Fibroblast of pulmonary artery (primary cell): ENCODE results near the gene TMEM107.
"Not testable (repeated sequence)": the region's sequence is repeated elsewhere in the genome, so short reads cannot be mapped to it uniquely, and the experiment has no call there.

Experiments used
- DNase-seq: peaks from one replicate; pipeline ENCODE4 v3.0.0-alpha.2; 2010; ENCODE audit warnings: low read depth
- H3K4me3 ChIP-seq: replicated peaks from 2 replicates; pipeline ENCODE4 v1.5.1; 2011; ENCODE audit warnings: low read depth, mild to moderate bottlenecking, control low read depth, low read length, moderate library complexity
- TF ChIP-seq, protein P1 (sequence below): IDR thresholded peaks from 2 replicates; pipeline ENCODE4 v1.5.1; 2011; ENCODE audit warnings: mild to moderate bottlenecking, control low read depth, low read length, inconsistent platforms; ENCODE audit errors: missing control alignments

TMEM107 gene

DNA sequence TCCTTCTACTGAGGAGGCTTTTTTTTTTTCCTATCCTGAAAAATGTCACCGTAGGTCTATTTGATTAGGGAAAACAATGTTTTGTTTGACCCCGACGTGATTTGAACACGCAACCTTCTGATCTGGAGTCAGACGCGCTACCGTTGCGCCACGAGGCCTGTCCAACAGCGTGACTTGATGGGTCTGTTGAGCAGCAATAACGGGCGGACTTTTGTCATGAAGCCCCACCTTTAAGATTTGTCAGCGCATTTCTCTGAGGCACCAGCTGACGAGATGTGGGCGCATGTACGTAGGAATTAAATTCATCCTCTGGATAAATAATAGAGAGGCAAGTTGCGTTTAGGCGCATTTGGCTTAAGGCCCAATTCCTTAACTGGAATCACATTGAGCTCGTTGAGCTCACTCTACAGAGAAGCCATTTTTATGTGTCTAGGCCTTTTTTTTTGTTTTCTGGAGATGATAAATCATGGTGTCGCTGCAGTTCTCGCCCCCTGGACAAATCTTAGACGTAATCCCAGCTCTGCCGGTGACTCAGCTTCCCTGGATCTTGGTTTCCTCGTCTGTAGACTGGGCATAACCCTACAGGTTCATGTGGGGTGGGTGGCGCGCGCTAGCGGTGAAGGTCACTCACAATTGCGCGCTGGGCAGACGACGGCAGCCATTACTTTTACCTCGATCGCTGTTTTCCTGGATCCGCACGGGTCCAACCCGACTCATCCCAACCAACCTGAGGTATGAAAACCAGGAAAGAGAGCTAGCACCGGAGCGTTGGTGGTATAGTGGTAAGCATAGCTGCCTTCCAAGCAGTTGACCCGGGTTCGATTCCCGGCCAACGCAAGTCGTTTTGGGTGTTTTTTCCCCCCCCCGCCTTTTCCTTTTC is 44.8 kb upstream of the TMEM107 start:
- TF ChIP-seq, protein P1, sequence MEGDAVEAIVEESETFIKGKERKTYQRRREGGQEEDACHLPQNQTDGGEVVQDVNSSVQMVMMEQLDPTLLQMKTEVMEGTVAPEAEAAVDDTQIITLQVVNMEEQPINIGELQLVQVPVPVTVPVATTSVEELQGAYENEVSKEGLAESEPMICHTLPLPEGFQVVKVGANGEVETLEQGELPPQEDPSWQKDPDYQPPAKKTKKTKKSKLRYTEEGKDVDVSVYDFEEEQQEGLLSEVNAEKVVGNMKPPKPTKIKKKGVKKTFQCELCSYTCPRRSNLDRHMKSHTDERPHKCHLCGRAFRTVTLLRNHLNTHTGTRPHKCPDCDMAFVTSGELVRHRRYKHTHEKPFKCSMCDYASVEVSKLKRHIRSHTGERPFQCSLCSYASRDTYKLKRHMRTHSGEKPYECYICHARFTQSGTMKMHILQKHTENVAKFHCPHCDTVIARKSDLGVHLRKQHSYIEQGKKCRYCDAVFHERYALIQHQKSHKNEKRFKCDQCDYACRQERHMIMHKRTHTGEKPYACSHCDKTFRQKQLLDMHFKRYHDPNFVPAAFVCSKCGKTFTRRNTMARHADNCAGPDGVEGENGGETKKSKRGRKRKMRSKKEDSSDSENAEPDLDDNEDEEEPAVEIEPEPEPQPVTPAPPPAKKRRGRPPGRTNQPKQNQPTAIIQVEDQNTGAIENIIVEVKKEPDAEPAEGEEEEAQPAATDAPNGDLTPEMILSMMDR: no peak
- peak overlapping the region; percentile 78 for H3K4me3 ChIP-seq
- peak; percentile 92 for DNase-seq

DNA sequence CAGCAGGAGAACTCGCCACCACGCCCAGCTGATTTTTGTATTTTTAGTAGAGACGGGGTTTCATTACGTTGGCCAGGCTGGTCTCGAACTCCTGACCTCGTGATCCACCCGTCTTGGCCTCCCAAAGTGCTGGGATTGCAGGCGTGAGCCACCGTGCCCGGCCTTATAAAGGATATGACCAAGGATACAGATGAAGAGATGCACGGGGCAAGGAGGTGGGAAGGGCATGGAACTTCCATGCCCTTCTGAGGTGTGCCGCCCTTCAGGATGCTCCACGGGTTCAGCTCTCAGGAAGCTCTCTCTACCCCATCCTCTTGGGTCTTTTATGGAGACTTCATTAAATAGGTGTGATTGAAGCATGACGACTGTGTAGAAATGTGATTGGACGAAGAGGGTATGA is 37.8 kb upstream of the TMEM107 start:
- DNase-seq, H3K4me3 ChIP-seq: not testable (repeated sequence)

DNA sequence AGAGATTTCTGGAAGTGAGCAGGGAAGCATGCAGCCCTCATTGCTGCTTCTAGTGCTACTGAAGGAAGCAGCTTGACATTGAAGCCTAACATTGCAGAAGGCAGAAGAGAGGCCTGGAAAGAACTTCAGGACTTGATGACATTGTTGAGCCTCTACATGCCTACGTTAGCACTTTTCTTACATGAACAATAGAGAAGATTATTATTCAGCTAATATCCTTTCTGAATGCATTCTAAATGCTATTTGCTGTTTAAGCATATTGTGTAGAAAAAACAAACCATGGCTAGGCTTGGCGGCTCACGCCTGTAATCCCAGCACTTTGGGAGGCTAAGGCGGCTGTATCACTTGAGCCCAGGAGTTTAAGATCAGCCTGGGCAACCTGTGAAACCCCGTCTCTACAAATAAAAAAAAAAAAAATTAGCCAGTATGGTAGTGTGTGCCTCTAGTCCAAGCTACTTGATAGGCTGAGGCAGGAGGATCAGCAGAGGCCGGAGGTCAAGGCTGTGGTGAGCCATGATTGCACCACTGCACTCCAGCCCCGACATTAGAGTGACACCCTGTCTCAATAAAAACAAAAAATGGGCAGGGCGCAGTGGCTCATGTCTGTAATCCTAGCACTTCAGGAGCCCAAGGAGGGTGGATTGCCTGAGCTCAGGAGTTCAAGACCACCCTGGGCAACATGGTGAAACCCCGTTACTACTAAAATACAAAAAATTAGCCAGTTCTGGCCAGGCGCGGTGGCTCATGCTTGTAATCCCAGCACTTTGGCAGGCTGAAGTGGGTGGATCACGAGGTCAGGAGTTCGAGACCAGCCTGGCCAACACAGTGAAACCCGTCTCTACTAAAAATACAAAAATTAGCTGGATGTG is 36.4 kb upstream of the TMEM107 start:
- no peak for DNase-seq
- TF ChIP-seq, protein P1: no peak
- H3K4me3 ChIP-seq: no peak overlapping the region

DNA sequence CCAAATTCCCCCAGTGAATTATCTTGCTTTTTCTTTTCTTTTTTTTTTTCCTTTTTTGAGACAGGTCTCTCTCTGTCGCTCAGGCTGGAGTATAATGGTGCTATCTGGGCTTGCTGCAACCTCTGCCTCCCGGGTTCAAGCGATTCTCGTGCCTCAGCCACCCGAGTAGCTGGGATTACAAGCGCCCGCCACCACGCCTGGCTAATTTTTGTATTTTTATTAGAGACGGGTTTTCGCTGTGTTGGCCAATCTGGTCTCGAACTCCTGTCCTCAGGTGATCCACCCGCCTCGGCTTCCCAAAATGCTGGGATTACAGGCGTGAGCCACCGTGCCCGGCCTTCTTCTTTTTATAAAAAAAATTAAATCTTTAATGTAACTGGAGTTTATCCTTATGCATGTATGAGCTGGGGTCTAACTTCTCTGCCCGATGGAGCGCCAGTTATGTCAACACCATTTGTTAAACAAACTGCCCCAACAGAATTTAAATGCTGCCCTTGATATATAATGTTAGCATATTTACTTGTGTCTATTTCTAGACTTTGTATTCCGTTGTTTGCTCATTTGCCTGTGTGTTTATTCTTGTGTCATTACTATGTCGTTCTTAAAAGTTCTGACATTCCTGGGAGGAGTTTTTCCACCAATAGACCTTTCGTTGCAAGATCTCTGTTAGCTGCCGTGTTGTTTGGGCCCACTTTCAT is 34.7 kb upstream of the TMEM107 start:
- TF ChIP-seq, protein P1: no peak
- DNase-seq: no peak
- H3K4me3 ChIP-seq: peak overlapping the region; percentile 75

DNA sequence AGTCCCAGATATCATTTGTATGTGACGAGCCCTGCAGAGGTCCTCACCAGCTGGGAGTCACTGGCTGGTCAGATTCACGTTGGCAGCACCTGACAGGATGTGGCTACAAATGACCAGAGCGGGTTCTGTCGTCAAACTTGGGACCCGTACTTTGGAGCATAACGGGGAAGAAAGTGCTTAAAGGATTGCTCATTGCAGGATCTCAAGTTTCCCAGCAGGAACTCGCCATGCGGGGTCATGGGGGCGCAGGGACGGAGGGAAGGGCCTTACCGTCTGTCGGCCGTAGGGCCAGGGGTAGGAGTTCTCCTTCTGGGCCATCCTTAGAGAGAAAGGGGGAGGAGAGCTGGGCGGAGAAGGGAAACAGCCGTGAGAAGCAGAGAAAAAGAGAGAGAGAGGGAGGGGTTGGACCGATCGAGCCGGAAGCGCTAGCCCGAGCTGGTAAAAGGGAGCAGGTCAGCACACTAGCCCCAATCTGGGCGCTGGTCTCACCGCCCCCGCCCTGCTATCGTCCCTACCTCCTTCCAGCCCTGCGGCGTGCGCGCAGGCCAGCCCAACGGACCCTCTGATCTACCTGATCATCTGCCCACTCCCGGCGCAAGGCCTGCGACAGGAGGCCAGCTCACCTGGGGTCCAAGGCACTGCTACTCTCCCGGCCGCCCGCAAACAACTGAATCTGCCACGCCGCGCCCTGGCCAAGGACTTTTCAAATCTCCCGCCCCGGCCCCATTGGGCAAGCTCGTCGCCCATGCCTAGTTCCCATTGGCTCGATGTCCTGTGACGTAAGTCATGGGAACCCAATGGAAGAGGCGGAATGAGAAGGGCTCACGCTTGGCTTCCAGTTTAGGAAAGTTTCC is 34.0 kb upstream of the TMEM107 start, which contains the start of gene AURKB:
AURKB (minus strand) TSS at position 669 of the 854 bp plus-strand sequence; CDS start at position 318, 351 bp downstream.
- peak within 1 kb of the TSS; percentile 75 for H3K4me3 ChIP-seq
- TF ChIP-seq, protein P1: no peak
- DNase-seq: peak; percentile 98

DNA sequence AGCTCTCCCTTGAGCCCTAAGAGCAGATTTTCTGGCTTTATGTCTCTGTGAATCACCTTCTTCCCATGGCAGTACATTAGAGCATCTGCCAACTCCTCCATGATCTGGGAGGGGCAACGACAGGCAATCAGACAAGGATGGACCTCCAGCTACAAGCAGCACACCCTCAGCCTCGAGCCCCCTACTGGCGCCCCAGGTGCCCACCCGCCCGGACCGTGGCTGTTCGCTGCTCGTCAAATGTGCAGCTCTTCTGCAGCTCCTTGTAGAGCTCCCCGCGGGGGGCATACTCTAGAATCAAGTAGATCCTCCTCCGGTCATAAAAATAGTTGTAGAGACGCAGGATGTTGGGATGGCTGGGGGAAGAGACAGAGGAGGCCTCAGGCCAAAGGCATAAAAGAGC is 30.4 kb upstream of the TMEM107 start:
- no peak overlapping the region for H3K4me3 ChIP-seq
- DNase-seq: no peak

More for the DNA sequence above, 30.4 kb upstream of the TMEM107 start:
- TF ChIP-seq, protein P1: no peak
